Retinal pigment epithelial cell (primary cell): ENCODE results near the gene MAP3K6.
"Not testable (repeated sequence)": the region's sequence is repeated elsewhere in the genome, so short reads cannot be mapped to it uniquely, and the experiment has no call there.

Source experiments
- DNase-seq: peaks from one replicate; pipeline ENCODE4 v3.0.0-alpha.2; 2010; ENCODE audit warnings: low read depth
- H3K4me3 ChIP-seq: 2 replicates; pipeline ENCODE4 v1.5.1; 2011; ENCODE audit warnings: mild to moderate bottlenecking, low read length, control low read depth, moderate library complexity
- CTCF ChIP-seq: conservative IDR thresholded peaks from 2 replicates; pipeline ENCODE4 v1.5.1; 2011; ENCODE audit warnings: low read depth, low read length, control low read depth, inconsistent platforms

Gene MAP3K6

GRCh38 chr1:27406362-27406680 is 39.6 kb upstream of the MAP3K6 start:
- H3K4me3 ChIP-seq: no peak overlapping the region
- no peak for TF ChIP-seq CTCF
- DNase-seq: no peak

GRCh38 chr1:27405598-27406361 is 39.0 kb upstream of the MAP3K6 start:
- DNase-seq, H3K4me3 ChIP-seq: not testable (repeated sequence)
- TF ChIP-seq CTCF: peak; percentile 0

- DNase-seq: no peak
- TF ChIP-seq CTCF: no peak
- no peak overlapping the region for H3K4me3 ChIP-seq
Observed at GRCh38 chr1:27405074-27405473, 38.3 kb upstream of the MAP3K6 start.

- H3K4me3 ChIP-seq: no peak overlapping the region
- no peak for DNase-seq
- TF ChIP-seq CTCF: no peak
Observed at GRCh38 chr1:27403931-27404330, 37.2 kb upstream of the MAP3K6 start.

- no peak overlapping the region for H3K4me3 ChIP-seq
- DNase-seq: no peak
- peak; percentile 30 for TF ChIP-seq CTCF
Observed at GRCh38 chr1:27403065-27403726, 36.4 kb upstream of the MAP3K6 start.

- peak; percentile 56 for DNase-seq
- TF ChIP-seq CTCF: peak; percentile 88
Observed at GRCh38 chr1:27402349-27402754, 35.6 kb upstream of the MAP3K6 start.

GRCh38 chr1:27400963-27401341 is 34.2 kb upstream of the MAP3K6 start:
- DNase-seq: no peak
- TF ChIP-seq CTCF: no peak
- H3K4me3 ChIP-seq: no peak overlapping the region

More at GRCh38 chr1:27402349-27402754, 35.6 kb upstream of the MAP3K6 start:
- H3K4me3 ChIP-seq: no peak overlapping the region
